WTC11 (cell line): ENCODE results near the gene NEUROG1. TPM values are rescaled to one million over a fixed set of nuclear protein-coding genes. Genes with fewer than 3 reads are reported as not detected.

Experiments
- ATAC-seq: fragments of 200-7000 bp; cut with Tn5 transposase; 2 replicates; pipeline ENCODE4 v1.10.0; 2021; ENCODE audit warnings: mild to moderate bottlenecking, moderate library complexity
- CTCF ChIA-PET: fragments of 300-600 bp; sonication (Branson Sonifier 250); formaldehyde crosslinking; loops from one replicate; lab custom pipeline; 2021; ENCODE audit warnings: antibody characterized with exemption; lab: Charles Lee
- POLR2A ChIA-PET: fragments of 350-600 bp; sonication (Branson Sonifier 250); formaldehyde crosslinking; loops from one replicate; lab custom pipeline; 2021; ENCODE audit warnings: antibody characterized with exemption; lab: Charles Lee
- DNase-seq: peaks from one replicate; pipeline ENCODE4 v3.0.0; 2021; ENCODE audit warnings: low spot score
- H3K27ac Mint-ChIP-seq: 2 replicates; pipeline ENCODE4 v1.8.0; 2021; ENCODE audit warnings: mixed read lengths
- H3K27me3 Mint-ChIP-seq: 2 replicates; pipeline ENCODE4 v1.8.0; 2021; ENCODE audit warnings: low read depth, mild to moderate bottlenecking, moderate library complexity, mixed read lengths
- H3K36me3 Mint-ChIP-seq: 2 replicates; pipeline ENCODE4 v1.8.0; 2021; ENCODE audit warnings: mixed read lengths
- H3K4me1 Mint-ChIP-seq: 2 replicates; pipeline ENCODE4 v1.8.0; 2022; ENCODE audit warnings: mixed read lengths
- H3K4me3 Mint-ChIP-seq: 2 replicates; pipeline ENCODE4 v1.8.0; 2021; ENCODE audit warnings: mild to moderate bottlenecking, moderate library complexity, mixed read lengths
- H3K9me3 Mint-ChIP-seq: 2 replicates; pipeline ENCODE4 v1.8.0; 2021; ENCODE audit warnings: mixed read lengths
- AR ChIP-seq: fragments of 250-450 bp; sonication (Bioruptor Pico); IDR thresholded peaks from 2 replicates; pipeline ENCODE4 v1.9.0; 2021; ENCODE audit warnings: mild to moderate bottlenecking
- FOXJ3 ChIP-seq: sonication (generic); formaldehyde crosslinking; IDR thresholded peaks from 2 replicates; pipeline ENCODE4 v1.9.0; 2021; ENCODE audit warnings: missing genetic modification reagents, mild to moderate bottlenecking, borderline replicate concordance
- GRHL2 ChIP-seq: fragments of 250-450 bp; sonication (Bioruptor Pico); IDR thresholded peaks from 2 replicates; pipeline ENCODE4 v1.8.0; 2022; ENCODE audit warnings: mild to moderate bottlenecking, moderate library complexity; ENCODE audit not compliant: insufficient replicate concordance, severe bottlenecking
- KAT7 ChIP-seq: sonication (generic); formaldehyde crosslinking; IDR thresholded peaks from 2 replicates; pipeline ENCODE4 v1.8.1; 2023; ENCODE audit warnings: missing genetic modification reagents, mild to moderate bottlenecking, borderline replicate concordance
- MLX ChIP-seq: sonication (generic); formaldehyde crosslinking; IDR thresholded peaks from 2 replicates; pipeline ENCODE4 v1.8.1; 2023; ENCODE audit warnings: mild to moderate bottlenecking, missing genetic modification reagents, moderate library complexity
- NFE2L1 ChIP-seq: sonication (generic); formaldehyde crosslinking; IDR thresholded peaks from 2 replicates; pipeline ENCODE4 v1.8.1; 2023; ENCODE audit warnings: missing genetic modification reagents
- OVOL2 ChIP-seq: fragments of 250-450 bp; sonication (Bioruptor Pico); IDR thresholded peaks from 2 replicates; pipeline ENCODE4 v1.9.0; 2021; ENCODE audit warnings: mild to moderate bottlenecking, borderline replicate concordance
- PREB ChIP-seq: sonication (generic); formaldehyde crosslinking; IDR thresholded peaks from 2 replicates; pipeline ENCODE4 v1.8.1; 2022; ENCODE audit warnings: mild to moderate bottlenecking, missing genetic modification reagents, moderate library complexity, borderline replicate concordance
- TEAD1 ChIP-seq: sonication (generic); formaldehyde crosslinking; IDR thresholded peaks from 2 replicates; pipeline ENCODE4 v1.8.0; 2022; ENCODE audit warnings: mild to moderate bottlenecking, missing genetic modification reagents
- ZNF232 ChIP-seq: sonication (generic); formaldehyde crosslinking; IDR thresholded peaks from 2 replicates; pipeline ENCODE4 v1.8.0; 2022; ENCODE audit warnings: mild to moderate bottlenecking, missing genetic modification reagents
- ZNF281 ChIP-seq: sonication (generic); formaldehyde crosslinking; IDR thresholded peaks from 2 replicates; pipeline ENCODE4 v1.8.0; 2023; ENCODE audit warnings: mild to moderate bottlenecking, missing genetic modification reagents
- ZNF317 ChIP-seq: sonication (generic); formaldehyde crosslinking; IDR thresholded peaks from 2 replicates; pipeline ENCODE4 v1.8.1; 2023; ENCODE audit warnings: low read depth, mild to moderate bottlenecking, moderate library complexity, missing genetic modification reagents, borderline replicate concordance
- ZNF425 ChIP-seq: fragments of 250-450 bp; sonication (Bioruptor Pico); conservative IDR thresholded peaks from 2 replicates; pipeline ENCODE4 v1.9.0; 2021; ENCODE audit warnings: mild to moderate bottlenecking
- total RNA-seq: library from RNA; stranded (reverse); gene quantifications from 3 replicates; pipeline ENCODE4 v1.2.3, GENCODE V29; 2021
- TF ChIP-seq, protein P1 (sequence below): fragments of 250-450 bp; sonication (Bioruptor Pico); IDR thresholded peaks from 2 replicates; pipeline ENCODE4 v1.9.0; 2021; ENCODE audit warnings: mild to moderate bottlenecking, borderline replicate concordance
- TF ChIP-seq, protein P2 (sequence below): sonication (generic); formaldehyde crosslinking; IDR thresholded peaks from 2 replicates; pipeline ENCODE4 v1.8.0; 2022; ENCODE audit warnings: mild to moderate bottlenecking, missing genetic modification reagents
- TF ChIP-seq, protein P3 (sequence below): sonication (generic); formaldehyde crosslinking; IDR thresholded peaks from 2 replicates; pipeline ENCODE4 v1.8.0; 2023; ENCODE audit warnings: missing genetic modification reagents
- TF ChIP-seq, protein P4 (sequence below): sonication (generic); formaldehyde crosslinking; conservative IDR thresholded peaks from 2 replicates; pipeline ENCODE4 v1.8.1; 2023; ENCODE audit warnings: mild to moderate bottlenecking, low read depth, missing genetic modification reagents, moderate library complexity

Gene NEUROG1
- total RNA-seq, 1 experiment from 2014 or later: 0.13 TPM

DNA sequence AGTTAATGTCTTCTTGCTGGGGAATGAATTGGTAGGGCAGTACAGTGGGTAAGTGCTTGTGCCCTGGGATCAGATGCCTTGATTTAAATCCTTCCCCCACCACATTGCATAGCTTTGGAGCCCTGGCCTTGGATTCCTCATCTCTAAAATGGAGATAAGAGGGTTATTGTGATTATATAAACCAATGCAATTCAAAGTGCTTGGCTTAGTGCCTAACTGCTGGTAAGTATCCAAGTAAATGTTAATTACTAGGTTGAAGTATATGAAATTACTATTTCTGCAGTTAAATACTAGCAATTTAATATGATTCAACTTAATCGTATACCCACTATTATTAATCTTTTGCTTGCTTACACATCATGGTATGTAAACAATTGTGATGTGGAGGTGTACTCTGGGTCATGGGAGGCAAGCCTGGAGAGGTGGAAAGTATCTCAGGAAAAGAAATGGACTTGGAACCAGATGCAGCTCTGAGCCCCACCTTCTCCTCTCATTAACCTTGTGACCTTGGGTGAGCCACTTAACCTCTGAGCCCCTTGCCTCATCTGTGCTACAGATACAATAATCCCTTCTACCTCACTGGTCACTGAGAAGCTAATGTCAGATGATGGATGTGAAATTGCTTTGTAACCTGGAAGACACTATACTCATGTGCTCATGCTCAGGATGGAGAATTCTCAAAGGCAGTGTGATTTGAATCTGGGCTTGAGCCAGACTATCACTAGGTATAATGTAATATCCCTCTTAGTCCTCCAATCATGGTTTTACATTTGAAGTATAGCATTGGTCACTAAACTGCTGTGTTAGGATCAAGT lies 23.8 kb downstream of the NEUROG1 start:
- DNase-seq (no peak), ATAC-seq (no peak)
- H3K4me1 Mint-ChIP-seq: peaks cover 17% of the 10 kb centered on the region
- peaks cover 65% of the 10 kb centered on the region for H3K27me3 Mint-ChIP-seq
- TF ChIP-seq ZNF425 (no peak), FOXJ3 (CRISPR knock-in tag) (no peak), ZNF281 (CRISPR knock-in tag) (no peak), NFE2L1 (CRISPR knock-in tag) (no peak), ZNF232 (CRISPR knock-in tag) (no peak), AR (CRISPR knock-in tag) (no peak), OVOL2 (no peak), MLX (CRISPR knock-in tag) (no peak), ZNF317 (CRISPR knock-in tag) (no peak), GRHL2 (CRISPR knock-in tag) (no peak), KAT7 (no peak), PREB (CRISPR knock-in tag) (no peak), TEAD1 (CRISPR knock-in tag) (no peak)
- TF ChIP-seq, protein P1, sequence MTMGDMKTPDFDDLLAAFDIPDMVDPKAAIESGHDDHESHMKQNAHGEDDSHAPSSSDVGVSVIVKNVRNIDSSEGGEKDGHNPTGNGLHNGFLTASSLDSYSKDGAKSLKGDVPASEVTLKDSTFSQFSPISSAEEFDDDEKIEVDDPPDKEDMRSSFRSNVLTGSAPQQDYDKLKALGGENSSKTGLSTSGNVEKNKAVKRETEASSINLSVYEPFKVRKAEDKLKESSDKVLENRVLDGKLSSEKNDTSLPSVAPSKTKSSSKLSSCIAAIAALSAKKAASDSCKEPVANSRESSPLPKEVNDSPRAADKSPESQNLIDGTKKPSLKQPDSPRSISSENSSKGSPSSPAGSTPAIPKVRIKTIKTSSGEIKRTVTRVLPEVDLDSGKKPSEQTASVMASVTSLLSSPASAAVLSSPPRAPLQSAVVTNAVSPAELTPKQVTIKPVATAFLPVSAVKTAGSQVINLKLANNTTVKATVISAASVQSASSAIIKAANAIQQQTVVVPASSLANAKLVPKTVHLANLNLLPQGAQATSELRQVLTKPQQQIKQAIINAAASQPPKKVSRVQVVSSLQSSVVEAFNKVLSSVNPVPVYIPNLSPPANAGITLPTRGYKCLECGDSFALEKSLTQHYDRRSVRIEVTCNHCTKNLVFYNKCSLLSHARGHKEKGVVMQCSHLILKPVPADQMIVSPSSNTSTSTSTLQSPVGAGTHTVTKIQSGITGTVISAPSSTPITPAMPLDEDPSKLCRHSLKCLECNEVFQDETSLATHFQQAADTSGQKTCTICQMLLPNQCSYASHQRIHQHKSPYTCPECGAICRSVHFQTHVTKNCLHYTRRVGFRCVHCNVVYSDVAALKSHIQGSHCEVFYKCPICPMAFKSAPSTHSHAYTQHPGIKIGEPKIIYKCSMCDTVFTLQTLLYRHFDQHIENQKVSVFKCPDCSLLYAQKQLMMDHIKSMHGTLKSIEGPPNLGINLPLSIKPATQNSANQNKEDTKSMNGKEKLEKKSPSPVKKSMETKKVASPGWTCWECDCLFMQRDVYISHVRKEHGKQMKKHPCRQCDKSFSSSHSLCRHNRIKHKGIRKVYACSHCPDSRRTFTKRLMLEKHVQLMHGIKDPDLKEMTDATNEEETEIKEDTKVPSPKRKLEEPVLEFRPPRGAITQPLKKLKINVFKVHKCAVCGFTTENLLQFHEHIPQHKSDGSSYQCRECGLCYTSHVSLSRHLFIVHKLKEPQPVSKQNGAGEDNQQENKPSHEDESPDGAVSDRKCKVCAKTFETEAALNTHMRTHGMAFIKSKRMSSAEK (CRISPR knock-in tag): no peak
- TF ChIP-seq, protein P2, sequence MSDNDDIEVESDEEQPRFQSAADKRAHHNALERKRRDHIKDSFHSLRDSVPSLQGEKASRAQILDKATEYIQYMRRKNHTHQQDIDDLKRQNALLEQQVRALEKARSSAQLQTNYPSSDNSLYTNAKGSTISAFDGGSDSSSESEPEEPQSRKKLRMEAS (CRISPR knock-in tag): no peak
- TF ChIP-seq, protein P3, sequence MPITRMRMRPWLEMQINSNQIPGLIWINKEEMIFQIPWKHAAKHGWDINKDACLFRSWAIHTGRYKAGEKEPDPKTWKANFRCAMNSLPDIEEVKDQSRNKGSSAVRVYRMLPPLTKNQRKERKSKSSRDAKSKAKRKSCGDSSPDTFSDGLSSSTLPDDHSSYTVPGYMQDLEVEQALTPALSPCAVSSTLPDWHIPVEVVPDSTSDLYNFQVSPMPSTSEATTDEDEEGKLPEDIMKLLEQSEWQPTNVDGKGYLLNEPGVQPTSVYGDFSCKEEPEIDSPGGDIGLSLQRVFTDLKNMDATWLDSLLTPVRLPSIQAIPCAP (CRISPR knock-in tag): no peak
- TF ChIP-seq, protein P4, sequence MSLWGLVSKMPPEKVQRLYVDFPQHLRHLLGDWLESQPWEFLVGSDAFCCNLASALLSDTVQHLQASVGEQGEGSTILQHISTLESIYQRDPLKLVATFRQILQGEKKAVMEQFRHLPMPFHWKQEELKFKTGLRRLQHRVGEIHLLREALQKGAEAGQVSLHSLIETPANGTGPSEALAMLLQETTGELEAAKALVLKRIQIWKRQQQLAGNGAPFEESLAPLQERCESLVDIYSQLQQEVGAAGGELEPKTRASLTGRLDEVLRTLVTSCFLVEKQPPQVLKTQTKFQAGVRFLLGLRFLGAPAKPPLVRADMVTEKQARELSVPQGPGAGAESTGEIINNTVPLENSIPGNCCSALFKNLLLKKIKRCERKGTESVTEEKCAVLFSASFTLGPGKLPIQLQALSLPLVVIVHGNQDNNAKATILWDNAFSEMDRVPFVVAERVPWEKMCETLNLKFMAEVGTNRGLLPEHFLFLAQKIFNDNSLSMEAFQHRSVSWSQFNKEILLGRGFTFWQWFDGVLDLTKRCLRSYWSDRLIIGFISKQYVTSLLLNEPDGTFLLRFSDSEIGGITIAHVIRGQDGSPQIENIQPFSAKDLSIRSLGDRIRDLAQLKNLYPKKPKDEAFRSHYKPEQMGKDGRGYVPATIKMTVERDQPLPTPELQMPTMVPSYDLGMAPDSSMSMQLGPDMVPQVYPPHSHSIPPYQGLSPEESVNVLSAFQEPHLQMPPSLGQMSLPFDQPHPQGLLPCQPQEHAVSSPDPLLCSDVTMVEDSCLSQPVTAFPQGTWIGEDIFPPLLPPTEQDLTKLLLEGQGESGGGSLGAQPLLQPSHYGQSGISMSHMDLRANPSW (CRISPR knock-in tag): no peak
- no peak overlapping the region for H3K4me3 Mint-ChIP-seq
- no peak overlapping the region for H3K27ac Mint-ChIP-seq
- peaks cover 8% of the 10 kb centered on the region; the same call in 1 of the 2 replicates for H3K9me3 Mint-ChIP-seq
- ChIA-PET POLR2A (no interaction called here), CTCF (interaction anchor here (0.6 kb wide), 1 partner anchor 461 kb away, joined by 6 read pairs; no protein-coding TSS in a partner anchor)
- no peaks in the 10 kb centered on the region for H3K36me3 Mint-ChIP-seq
